Type B pancreatic cell (in vitro differentiated cells): ENCODE data around the gene AKT1S1. TPM values are rescaled to one million over a fixed set of nuclear protein-coding genes. Genes with fewer than 3 reads are reported as not detected.

Experiments
- DNase-seq: peaks from one replicate; pipeline ENCODE4 v3.0.0; 2021; ENCODE audit warnings: mixed read lengths; ENCODE audit not compliant: unreplicated experiment; ENCODE audit errors: extremely low spot score
- H3K27ac Mint-ChIP-seq: 2 replicates; pipeline ENCODE4 v1.8.0; 2021; ENCODE audit warnings: mild to moderate bottlenecking, mixed read lengths
- H3K27me3 Mint-ChIP-seq: 2 replicates; pipeline ENCODE4 v1.8.0; 2021; ENCODE audit warnings: mixed read lengths
- H3K36me3 Mint-ChIP-seq: 2 replicates; pipeline ENCODE4 v1.8.0; 2021; ENCODE audit warnings: mixed read lengths
- H3K4me1 Mint-ChIP-seq: one replicate; pipeline ENCODE4 v1.8.0; 2021; ENCODE audit warnings: mixed read lengths; ENCODE audit not compliant: unreplicated experiment
- H3K4me3 Mint-ChIP-seq: 2 replicates; pipeline ENCODE4 v1.8.0; 2021; ENCODE audit warnings: mild to moderate bottlenecking, mixed read lengths
- H3K9me3 Mint-ChIP-seq: 2 replicates; pipeline ENCODE4 v1.8.0; 2021; ENCODE audit warnings: mixed read lengths
- CTCF ChIP-seq: fragments of 200-600 bp; sonication (generic); conservative IDR thresholded peaks from 2 replicates; pipeline ENCODE4 v1.5.0; 2021; ENCODE audit warnings: antibody characterized with exemption, mild to moderate bottlenecking
- total RNA-seq: library from RNA; stranded (reverse); gene quantifications from 2 replicates; pipeline ENCODE4 v1.2.1, GENCODE V29; 2021; ENCODE audit warnings: low replicate concordance

The AKT1S1 gene
- total RNA-seq, 1 donor from 2014 or later: 40.1 TPM

GRCh38 chr19:49860336-49861102 lies 16.6 kb downstream of the AKT1S1 start:
- Mint-ChIP-seq H3K27me3 (no peaks in the 10 kb centered on the region), H3K36me3 (peaks cover 11% of the 10 kb centered on the region), H3K27ac (peak overlapping the region; percentile 50), H3K9me3 (no peaks in the 10 kb centered on the region), H3K4me1 (peaks cover 14% of the 10 kb centered on the region), H3K4me3 (no peak overlapping the region)
- TF ChIP-seq CTCF: no peak
- no peak for DNase-seq

GRCh38 chr19:49859682-49860335 lies 17.3 kb downstream of the AKT1S1 start:
- no peak for DNase-seq
- Mint-ChIP-seq H3K36me3 (peaks cover 8% of the 10 kb centered on the region), H3K27me3 (no peaks in the 10 kb centered on the region), H3K4me1 (peaks cover 9% of the 10 kb centered on the region), H3K4me3 (no peak overlapping the region), H3K9me3 (no peaks in the 10 kb centered on the region), H3K27ac (no peak overlapping the region)
- TF ChIP-seq CTCF: no peak

GRCh38 chr19:49858088-49858985 lies 18.8 kb downstream of the AKT1S1 start:
- H3K9me3 Mint-ChIP-seq: no peaks in the 10 kb centered on the region
- peak overlapping the region; percentile 84 for H3K27ac Mint-ChIP-seq

GRCh38 chr19:49857838-49858087 lies 19.4 kb downstream of the AKT1S1 start:
- DNase-seq: no peak
- Mint-ChIP-seq H3K27me3 (no peaks in the 10 kb centered on the region), H3K36me3 (peaks cover 5% of the 10 kb centered on the region), H3K27ac (no peak overlapping the region), H3K4me1 (peaks cover 13% of the 10 kb centered on the region), H3K9me3 (no peaks in the 10 kb centered on the region), H3K4me3 (no peak overlapping the region)
- TF ChIP-seq CTCF: no peak

More at GRCh38 chr19:49858088-49858985, 18.8 kb downstream of the AKT1S1 start:
- DNase-seq: no peak
- H3K4me3 Mint-ChIP-seq: no peak overlapping the region
- peaks cover 8% of the 10 kb centered on the region for H3K36me3 Mint-ChIP-seq
- TF ChIP-seq CTCF: no peak
- H3K4me1 Mint-ChIP-seq: peaks cover 12% of the 10 kb centered on the region
- no peaks in the 10 kb centered on the region for H3K27me3 Mint-ChIP-seq

- Mint-ChIP-seq H3K27me3 (no peaks in the 10 kb centered on the region), H3K36me3 (peaks cover 10% of the 10 kb centered on the region), H3K4me1 (peaks cover 18% of the 10 kb centered on the region), H3K9me3 (no peaks in the 10 kb centered on the region), H3K4me3 (no peak overlapping the region), H3K27ac (no peak overlapping the region)
- no peak for TF ChIP-seq CTCF
- DNase-seq: no peak
Observed at GRCh38 chr19:49857061-49857837, 19.9 kb downstream of the AKT1S1 start.
